ENCODE measurements around the gene RPL27A. TPM values are rescaled to one million over a fixed set of nuclear protein-coding genes. Genes with fewer than 3 reads are reported as not detected.

Gene RPL27A
- polyA plus RNA-seq, 1 donor, result 3,137 TPM

DNA sequence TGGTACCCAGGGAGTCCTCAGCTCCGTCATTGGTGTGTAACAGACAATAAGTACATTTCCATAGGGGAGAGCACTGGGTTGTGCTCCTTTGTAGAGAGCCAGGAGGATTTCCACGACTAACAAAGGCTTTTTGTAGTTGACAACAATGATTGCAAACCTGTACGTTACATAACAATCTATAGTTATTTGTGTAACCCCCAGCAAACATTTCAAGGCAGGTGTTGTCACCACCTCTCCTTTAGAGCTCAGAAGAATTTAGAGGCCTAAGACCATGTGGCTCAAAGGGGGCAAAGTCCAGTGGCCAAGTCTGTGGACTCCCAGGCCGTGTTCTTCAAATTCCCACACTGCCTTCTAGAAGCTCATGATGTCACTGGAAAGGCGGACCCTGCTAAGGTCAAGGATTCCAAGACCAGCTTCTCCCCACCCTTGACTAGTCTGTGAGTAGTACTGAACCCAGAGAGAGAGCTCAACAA, 15.8 kb downstream of the RPL27A start:
- Histone ChIP-seq H3K4me1 (ENCODE audit: control insufficient read depth, insufficient read depth, low read length) (peaks cover 4% of the 10 kb centered on the region), H3K36me3 (ENCODE audit: control insufficient read depth, insufficient read depth, low read length) (peaks cover 90% of the 10 kb centered on the region), H3K27me3 (ENCODE audit: control insufficient read depth, insufficient read depth, low read length) (no peaks in the 10 kb centered on the region), H3K27ac (ENCODE audit: low read length) (no peak overlapping the region), H3K9me3 (ENCODE audit: control insufficient read depth, low read depth, low read length) (no peaks in the 10 kb centered on the region), H3K4me3 (ENCODE audit: low read length) (no peak overlapping the region)
- WGBS (ENCODE audit: insufficient coverage, low lambda C conversion rate), result no CpG with 5 or more reads among the region's 5 CpGs
- DNase-seq, result peak in 1 of 2 donors; percentile 55

DNA sequence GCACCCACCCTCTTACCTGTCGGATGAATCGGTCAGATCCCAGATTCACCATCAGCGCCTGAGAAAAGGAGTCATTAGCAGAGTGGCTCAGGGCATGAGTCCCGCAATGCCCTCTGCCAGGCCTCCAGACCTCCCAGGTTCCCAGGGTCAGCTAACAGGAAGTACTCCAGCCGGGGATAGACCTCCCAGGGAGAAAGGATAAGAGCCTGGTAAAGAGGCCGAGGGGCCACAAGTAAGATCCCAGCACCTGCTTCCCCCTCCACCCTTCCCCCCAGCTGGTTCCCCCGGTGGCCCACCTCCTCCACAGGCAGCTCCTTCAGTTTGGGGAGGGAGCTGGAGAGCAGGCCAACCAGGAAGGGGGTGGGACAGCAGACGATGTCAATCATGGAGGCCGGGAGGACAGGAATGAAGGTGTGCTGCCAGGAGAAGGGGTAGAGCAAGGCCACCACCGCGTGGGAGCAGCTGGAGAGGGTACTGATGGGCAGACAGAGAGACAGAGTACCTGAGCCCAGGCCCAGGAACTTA, 16.4 kb downstream of the RPL27A start:
- Histone ChIP-seq H3K4me1 (ENCODE audit: control insufficient read depth, insufficient read depth, low read length) (peaks cover 4% of the 10 kb centered on the region), H3K4me3 (ENCODE audit: low read length) (no peak overlapping the region), H3K9me3 (ENCODE audit: control insufficient read depth, low read depth, low read length) (no peaks in the 10 kb centered on the region), H3K36me3 (ENCODE audit: control insufficient read depth, insufficient read depth, low read length) (peaks cover 90% of the 10 kb centered on the region), H3K27me3 (ENCODE audit: control insufficient read depth, insufficient read depth, low read length) (no peaks in the 10 kb centered on the region), H3K27ac (ENCODE audit: low read length) (no peak overlapping the region)
- DNase-seq, result no peak
- no CpG with 5 or more reads among the region's 11 CpGs for WGBS (ENCODE audit: insufficient coverage, low lambda C conversion rate)

DNA sequence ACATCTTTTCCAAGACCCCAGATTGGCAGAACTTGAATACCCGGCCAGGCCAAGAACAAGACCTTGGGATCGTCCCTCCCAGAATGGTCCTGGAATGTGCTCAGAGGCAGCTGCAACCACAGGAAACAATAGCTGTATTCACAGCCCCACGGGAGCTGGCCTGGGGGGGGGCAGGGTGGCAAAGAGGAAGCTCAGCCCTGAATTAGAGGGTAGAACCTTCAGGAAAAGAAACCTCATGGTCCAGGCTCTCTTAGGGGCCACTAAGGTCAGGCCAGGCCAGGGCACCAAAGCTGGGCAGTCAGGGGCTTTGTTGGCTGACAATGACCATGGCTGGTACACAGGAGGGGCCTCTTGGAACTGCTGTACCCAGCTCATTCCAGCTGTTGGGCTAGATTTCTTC, 17.3 kb downstream of the RPL27A start:
- H3K9me3 ChIP-seq (ENCODE audit: control insufficient read depth, low read depth, low read length), result no peaks in the 10 kb centered on the region
- peaks cover 4% of the 10 kb centered on the region for H3K4me1 ChIP-seq (ENCODE audit: control insufficient read depth, insufficient read depth, low read length)
- H3K4me3 ChIP-seq (ENCODE audit: low read length), result no peak overlapping the region
- WGBS (ENCODE audit: insufficient coverage, low lambda C conversion rate), result no CpG with 5 or more reads among the region's 3 CpGs
- no peaks in the 10 kb centered on the region for H3K27me3 ChIP-seq (ENCODE audit: control insufficient read depth, insufficient read depth, low read length)
- H3K36me3 ChIP-seq (ENCODE audit: control insufficient read depth, insufficient read depth, low read length), result peaks cover 86% of the 10 kb centered on the region
- no peak for DNase-seq
- H3K27ac ChIP-seq (ENCODE audit: low read length), result no peak overlapping the region

DNA sequence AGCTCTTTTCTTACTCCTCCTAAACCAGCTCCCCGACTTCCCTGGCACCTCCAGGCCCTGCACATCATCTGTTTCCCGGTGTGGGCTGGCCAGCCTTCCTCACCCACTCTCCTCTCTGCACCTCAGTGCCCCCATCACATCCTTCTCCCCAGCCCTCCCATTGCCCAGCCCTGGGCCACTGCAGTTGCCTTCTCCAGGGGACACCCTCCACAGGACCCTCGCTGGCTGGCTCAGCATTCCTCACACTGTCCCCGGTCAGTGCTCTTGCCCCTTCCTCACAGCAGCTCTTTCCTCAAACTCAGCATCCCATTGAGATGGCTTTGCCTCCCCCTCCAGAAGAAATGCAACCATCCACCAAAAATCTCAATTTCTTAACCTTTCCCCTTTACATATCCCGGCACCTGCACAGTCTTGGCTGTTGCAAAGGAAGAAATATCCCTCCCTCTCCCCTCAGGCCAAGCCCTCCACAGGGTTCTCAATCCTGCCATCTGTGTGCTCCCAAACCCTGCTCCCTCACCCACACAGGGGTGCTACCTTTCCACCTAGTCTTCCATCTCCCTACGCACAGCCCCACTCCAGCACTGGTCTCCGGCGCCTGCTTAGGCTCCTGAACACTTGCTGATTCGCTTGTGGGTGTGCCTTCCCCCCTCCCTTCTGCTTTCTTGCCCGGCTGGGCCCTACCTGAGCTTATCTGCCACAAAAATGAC, 19.5 kb downstream of the RPL27A start:
- no peak overlapping the region for H3K4me3 ChIP-seq (ENCODE audit: low read length)
- no peak overlapping the region for H3K27ac ChIP-seq (ENCODE audit: low read length)
- no peaks in the 10 kb centered on the region for H3K9me3 ChIP-seq (ENCODE audit: control insufficient read depth, low read depth, low read length)
- peaks cover 83% of the 10 kb centered on the region for H3K36me3 ChIP-seq (ENCODE audit: control insufficient read depth, insufficient read depth, low read length)
- DNase-seq, result no peak
- peaks cover 4% of the 10 kb centered on the region for H3K4me1 ChIP-seq (ENCODE audit: control insufficient read depth, insufficient read depth, low read length)
- no peaks in the 10 kb centered on the region for H3K27me3 ChIP-seq (ENCODE audit: control insufficient read depth, insufficient read depth, low read length)
- WGBS (ENCODE audit: insufficient coverage, low lambda C conversion rate), result 100% methylated on average over 1 of the region's 10 CpGs

DNA sequence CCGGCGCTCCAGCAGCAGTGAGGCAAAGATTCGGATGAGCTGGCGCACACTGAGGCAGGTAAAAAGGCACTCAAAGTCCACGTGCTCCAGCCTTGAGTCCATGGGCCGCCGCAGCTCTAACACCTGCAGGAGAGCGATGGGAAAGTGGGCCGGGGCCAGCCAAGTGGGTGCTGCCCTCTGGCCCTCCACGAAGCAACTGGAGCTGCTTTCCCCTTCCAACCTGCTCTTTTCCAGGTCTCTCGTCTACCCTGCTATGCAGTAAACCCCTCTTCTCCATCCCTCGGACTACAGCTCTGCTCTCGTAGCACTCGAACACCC, 20.0 kb downstream of the RPL27A start:
- no peaks in the 10 kb centered on the region for H3K9me3 ChIP-seq (ENCODE audit: control insufficient read depth, low read depth, low read length)
- no peak overlapping the region for H3K4me3 ChIP-seq (ENCODE audit: low read length)
- 100% methylated on average over 2 of the region's 14 CpGs for WGBS (ENCODE audit: insufficient coverage, low lambda C conversion rate)
- H3K4me1 ChIP-seq (ENCODE audit: control insufficient read depth, insufficient read depth, low read length), result peaks cover 4% of the 10 kb centered on the region
- peaks cover 83% of the 10 kb centered on the region for H3K36me3 ChIP-seq (ENCODE audit: control insufficient read depth, insufficient read depth, low read length)
- H3K27ac ChIP-seq (ENCODE audit: low read length), result no peak overlapping the region
- no peaks in the 10 kb centered on the region for H3K27me3 ChIP-seq (ENCODE audit: control insufficient read depth, insufficient read depth, low read length)
- DNase-seq, result no peak

DNA sequence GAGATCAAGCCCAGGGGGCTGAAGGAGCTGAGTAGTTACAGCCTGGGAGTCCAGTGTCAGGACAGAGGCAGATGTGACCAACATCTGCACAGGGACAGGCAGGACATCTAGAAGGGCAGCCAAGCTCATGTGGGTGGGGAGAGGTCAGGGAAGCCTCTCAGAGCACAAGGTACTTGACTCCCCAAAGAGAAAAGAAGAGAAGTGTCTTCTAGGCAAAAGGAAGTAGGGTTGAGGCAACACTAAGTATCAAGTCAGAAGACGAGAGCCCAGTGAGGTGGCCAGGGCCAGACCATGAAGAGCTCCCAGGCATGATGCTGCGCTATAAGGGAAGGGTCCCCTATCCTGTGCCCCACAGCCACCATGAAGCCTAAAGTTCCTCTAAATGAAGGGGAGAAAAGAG, 21.5 kb downstream of the RPL27A start:
- WGBS (ENCODE audit: insufficient coverage, low lambda C conversion rate), result 100% methylated on average over 1 of the region's 2 CpGs
- peaks cover 74% of the 10 kb centered on the region for H3K36me3 ChIP-seq (ENCODE audit: control insufficient read depth, insufficient read depth, low read length)
- H3K4me3 ChIP-seq (ENCODE audit: low read length), result no peak overlapping the region
- H3K27me3 ChIP-seq (ENCODE audit: control insufficient read depth, insufficient read depth, low read length), result no peaks in the 10 kb centered on the region
- H3K9me3 ChIP-seq (ENCODE audit: control insufficient read depth, low read depth, low read length), result no peaks in the 10 kb centered on the region
- no peak for DNase-seq
- H3K4me1 ChIP-seq (ENCODE audit: control insufficient read depth, insufficient read depth, low read length), result no peaks in the 10 kb centered on the region
- H3K27ac ChIP-seq (ENCODE audit: low read length), result no peak overlapping the region

DNA sequence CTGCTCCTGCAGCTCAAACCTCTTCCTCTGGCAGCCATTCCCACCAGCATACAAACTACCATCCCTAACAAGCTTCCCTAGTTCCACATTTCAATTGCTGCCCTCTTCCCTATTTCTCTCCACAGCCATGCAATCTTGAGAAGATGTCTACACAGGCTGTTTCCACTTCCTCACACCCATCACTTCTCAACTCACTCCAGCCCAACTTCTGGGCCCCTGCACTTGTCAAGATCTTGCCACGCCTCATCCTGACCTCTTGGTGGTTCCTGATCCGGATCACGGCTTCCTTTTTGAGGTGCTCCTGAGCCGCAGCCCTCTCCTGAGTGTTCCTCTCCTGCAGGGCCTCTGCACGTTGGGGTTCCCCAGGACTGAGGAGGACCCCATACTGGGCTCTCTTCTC, 22.6 kb downstream of the RPL27A start:
- no peak for DNase-seq
- no peak overlapping the region for H3K4me3 ChIP-seq (ENCODE audit: low read length)
- peaks cover 70% of the 10 kb centered on the region for H3K36me3 ChIP-seq (ENCODE audit: control insufficient read depth, insufficient read depth, low read length)
- no peaks in the 10 kb centered on the region for H3K9me3 ChIP-seq (ENCODE audit: control insufficient read depth, low read depth, low read length)
- H3K27me3 ChIP-seq (ENCODE audit: control insufficient read depth, insufficient read depth, low read length), result no peaks in the 10 kb centered on the region
- no peak overlapping the region for H3K27ac ChIP-seq (ENCODE audit: low read length)
- WGBS (ENCODE audit: insufficient coverage, low lambda C conversion rate), result no CpG with 5 or more reads among the region's 5 CpGs
- no peaks in the 10 kb centered on the region for H3K4me1 ChIP-seq (ENCODE audit: control insufficient read depth, insufficient read depth, low read length)

DNA sequence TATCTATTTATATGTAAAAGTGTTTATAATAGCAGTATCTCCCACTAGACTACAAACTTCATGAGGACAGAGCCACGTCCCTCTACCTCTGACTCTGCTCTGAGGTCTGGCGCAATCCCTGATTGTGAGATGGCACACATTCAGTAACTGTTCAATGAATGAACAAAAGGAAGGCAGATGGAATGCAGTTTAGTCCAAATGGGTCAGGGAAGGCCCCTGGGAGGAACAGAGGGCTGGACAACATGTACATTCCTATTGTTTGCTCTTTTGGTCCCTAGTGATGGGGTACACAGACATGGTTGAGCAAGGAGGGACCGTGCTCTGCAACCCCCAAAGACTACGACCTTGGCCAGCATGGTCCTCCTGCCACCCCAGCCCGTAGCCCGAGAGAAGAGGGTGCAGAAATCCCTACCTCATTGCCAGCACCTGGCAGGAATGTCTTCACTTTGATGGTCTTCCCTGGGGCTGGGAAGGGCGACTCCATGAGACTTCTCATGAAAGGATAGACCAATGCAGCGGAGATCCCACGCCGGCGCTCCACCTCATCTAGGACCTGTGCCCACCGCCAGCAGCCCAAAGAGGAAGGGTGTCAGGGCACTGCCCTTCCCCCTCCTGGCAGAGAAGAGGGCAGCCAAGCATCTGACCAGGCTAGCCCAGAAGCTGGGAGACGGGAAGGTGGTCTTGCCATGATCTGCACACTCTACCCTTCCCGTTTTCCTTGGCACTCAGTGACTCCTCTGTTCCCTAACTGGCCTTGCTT, 24.3 kb downstream of the RPL27A start:
- Histone ChIP-seq H3K4me1 (ENCODE audit: control insufficient read depth, insufficient read depth, low read length) (no peaks in the 10 kb centered on the region), H3K36me3 (ENCODE audit: control insufficient read depth, insufficient read depth, low read length) (peaks cover 74% of the 10 kb centered on the region)

DNA sequence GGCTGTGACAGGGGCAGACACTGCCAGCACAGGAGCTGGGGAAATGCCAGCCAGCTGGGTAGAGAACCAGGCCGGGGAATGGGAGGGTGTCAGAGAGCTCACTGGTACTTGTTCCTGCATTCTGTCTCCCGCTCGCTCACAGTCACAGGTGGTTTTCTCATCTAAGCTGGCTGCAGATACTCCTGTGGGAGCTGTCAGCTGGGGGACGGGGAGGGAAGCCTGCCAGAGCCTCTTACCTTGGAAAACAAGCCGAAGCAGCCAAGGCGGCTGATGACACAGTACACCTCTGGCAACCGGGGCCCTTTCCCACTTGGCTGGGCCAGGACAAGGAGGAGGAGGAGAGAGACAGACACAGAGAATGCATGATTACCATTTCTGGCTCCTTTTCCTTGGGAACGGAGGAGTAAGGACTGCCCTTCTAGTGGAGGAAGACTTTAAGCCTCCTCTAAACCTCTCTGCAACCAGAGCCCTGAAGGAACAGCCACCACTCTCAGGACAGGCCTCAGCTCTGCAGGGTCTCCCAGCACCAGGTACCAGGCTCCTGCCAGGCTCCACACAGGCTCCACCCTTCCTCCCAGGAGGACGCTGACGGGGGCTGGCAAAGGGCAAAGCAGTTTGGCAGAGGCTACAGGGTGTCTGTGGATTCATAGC, 25.1 kb downstream of the RPL27A start:
- no peak overlapping the region for H3K4me3 ChIP-seq (ENCODE audit: low read length)
- H3K9me3 ChIP-seq (ENCODE audit: control insufficient read depth, low read depth, low read length), result no peaks in the 10 kb centered on the region
- no peak for DNase-seq
- peak overlapping the region; percentile 74 for H3K27ac ChIP-seq (ENCODE audit: low read length)
- H3K36me3 ChIP-seq (ENCODE audit: control insufficient read depth, insufficient read depth, low read length), result peaks cover 72% of the 10 kb centered on the region
- no CpG with 5 or more reads among the region's 10 CpGs for WGBS (ENCODE audit: insufficient coverage, low lambda C conversion rate)
- H3K4me1 ChIP-seq (ENCODE audit: control insufficient read depth, insufficient read depth, low read length), result no peaks in the 10 kb centered on the region
- H3K27me3 ChIP-seq (ENCODE audit: control insufficient read depth, insufficient read depth, low read length), result no peaks in the 10 kb centered on the region

More for the DNA sequence above, 24.3 kb downstream of the RPL27A start:
- Histone ChIP-seq H3K27me3 (ENCODE audit: control insufficient read depth, insufficient read depth, low read length) (no peaks in the 10 kb centered on the region), H3K9me3 (ENCODE audit: control insufficient read depth, low read depth, low read length) (no peaks in the 10 kb centered on the region), H3K4me3 (ENCODE audit: low read length) (no peak overlapping the region), H3K27ac (ENCODE audit: low read length) (peak overlapping the region; percentile 74)
- WGBS (ENCODE audit: insufficient coverage, low lambda C conversion rate), result no CpG with 5 or more reads among the region's 14 CpGs
- no peak for DNase-seq

DNA sequence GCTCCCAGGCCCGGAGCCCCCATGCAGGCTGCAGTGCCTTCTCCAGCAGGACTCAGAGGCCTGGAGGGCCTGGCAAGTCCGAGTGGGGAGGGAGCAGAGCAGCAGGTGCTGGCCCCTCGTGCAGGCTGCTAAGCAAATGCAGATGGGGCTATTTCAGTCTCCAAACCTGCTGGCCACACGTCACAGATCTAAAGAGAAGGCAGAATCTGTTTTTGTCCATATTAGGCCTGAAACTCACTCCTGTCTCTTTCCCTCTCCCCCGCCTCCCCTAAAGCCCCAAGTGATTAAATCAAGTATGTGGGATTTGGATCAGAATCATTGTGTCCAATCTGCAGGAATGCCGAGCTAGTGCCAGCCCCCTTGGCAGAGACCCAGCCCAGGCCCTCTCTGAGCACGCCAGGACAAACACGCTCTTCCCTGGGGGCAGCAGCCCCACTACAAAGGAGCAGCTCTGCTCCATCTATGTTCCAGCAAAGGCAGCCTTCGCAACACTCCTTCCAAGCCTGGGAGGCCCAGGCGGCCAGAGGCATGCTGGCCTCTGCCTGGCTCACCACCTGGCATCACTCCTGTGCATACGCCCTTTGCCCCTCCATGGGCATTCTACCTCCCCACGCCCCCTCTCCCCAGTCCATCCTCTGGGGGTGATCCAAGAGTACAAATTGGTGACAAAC, 26.5 kb downstream of the RPL27A start:
- peaks cover 7% of the 10 kb centered on the region for H3K4me1 ChIP-seq (ENCODE audit: control insufficient read depth, insufficient read depth, low read length)
- no CpG with 5 or more reads among the region's 12 CpGs for WGBS (ENCODE audit: insufficient coverage, low lambda C conversion rate)
- no peak overlapping the region for H3K4me3 ChIP-seq (ENCODE audit: low read length)
- peak overlapping the region; percentile 74 for H3K27ac ChIP-seq (ENCODE audit: low read length)
- H3K27me3 ChIP-seq (ENCODE audit: control insufficient read depth, insufficient read depth, low read length), result no peaks in the 10 kb centered on the region
- H3K36me3 ChIP-seq (ENCODE audit: control insufficient read depth, insufficient read depth, low read length), result peaks cover 63% of the 10 kb centered on the region
- no peaks in the 10 kb centered on the region for H3K9me3 ChIP-seq (ENCODE audit: control insufficient read depth, low read depth, low read length)
- peak; percentile 56 to 65 for DNase-seq

All from large intestine (tissue), 3 donors.